HepG2 (cell line): ENCODE results near the gene MXRA8. TPM values are rescaled to one million over a fixed set of nuclear protein-coding genes. Genes with fewer than 3 reads are reported as not detected.
A peak's percentile ranks its signal among the peaks of the same experiment; 100 is the strongest.

Experiments used
- ASH2L ChIP-seq: fragments of 300-600, 200-600 bp; sonication (generic); IDR thresholded peaks from 2 replicates; pipeline ENCODE4 v1.7.0; 2017; ENCODE audit warnings: low read depth, mild to moderate bottlenecking, moderate library complexity, mixed read lengths, low read length; ENCODE audit not compliant: insufficient read length
- DRAP1 ChIP-seq: IDR thresholded peaks from 2 replicates; pipeline ENCODE4 v1.6.1; 2016; ENCODE audit warnings: missing genetic modification reagents, missing compliant biosample characterization
- ELF4 ChIP-seq: sonication (generic); formaldehyde crosslinking; IDR thresholded peaks from 2 replicates; pipeline ENCODE4 v1.5.0; 2020; ENCODE audit warnings: missing genetic modification reagents, mild to moderate bottlenecking, moderate library complexity, borderline replicate concordance
- GATAD2A ChIP-seq: IDR thresholded peaks from 2 replicates; pipeline ENCODE4 v1.6.1; 2016
- HOXA3 ChIP-seq: sonication (generic); formaldehyde crosslinking; IDR thresholded peaks from 2 replicates; pipeline ENCODE4 v1.5.0; 2020; ENCODE audit warnings: missing genetic modification reagents
- IKZF1 ChIP-seq: fragments of 450-650 bp; IDR thresholded peaks from 2 replicates; pipeline ENCODE4 v1.7.1; 2016
- REPIN1 ChIP-seq: sonication (generic); formaldehyde crosslinking; IDR thresholded peaks from 2 replicates; pipeline ENCODE4 v1.8.0; 2022; ENCODE audit warnings: missing genetic modification reagents, low read depth, mild to moderate bottlenecking, borderline replicate concordance
- SAP130 ChIP-seq: IDR thresholded peaks from 2 replicates; pipeline ENCODE4 v1.6.1; 2016; ENCODE audit warnings: low read depth
- TBX3 ChIP-seq: fragments of 450-650 bp; IDR thresholded peaks from 2 replicates; pipeline ENCODE4 v1.6.1; 2017; ENCODE audit warnings: antibody characterized with exemption, mild to moderate bottlenecking, inconsistent platforms, borderline replicate concordance
- ZFAT ChIP-seq: sonication (generic); formaldehyde crosslinking; conservative IDR thresholded peaks from 2 replicates; pipeline ENCODE4 v1.8.1; 2023; ENCODE audit warnings: missing genetic modification reagents, inconsistent platforms
- ZMYM3 ChIP-seq: sonication (generic); formaldehyde crosslinking; IDR thresholded peaks from 2 replicates; pipeline ENCODE4 v1.5.1; 2020; ENCODE audit warnings: mild to moderate bottlenecking, missing genetic modification reagents
- ZNF143 ChIP-seq: sonication (generic); formaldehyde crosslinking; IDR thresholded peaks from 2 replicates; pipeline ENCODE4 v1.4.0; 2020; ENCODE audit warnings: missing genetic modification reagents
- ZNF234 ChIP-seq: sonication (generic); formaldehyde crosslinking; conservative IDR thresholded peaks from 2 replicates; pipeline ENCODE4 v1.5.1; 2020; ENCODE audit warnings: mild to moderate bottlenecking, missing genetic modification reagents
- ZNF317 ChIP-seq: sonication (generic); formaldehyde crosslinking; IDR thresholded peaks from 2 replicates; pipeline ENCODE4 v1.5.0; 2020; ENCODE audit warnings: mild to moderate bottlenecking, missing genetic modification reagents
- ZNF33B ChIP-seq: sonication (generic); formaldehyde crosslinking; IDR thresholded peaks from 2 replicates; pipeline ENCODE4 v1.5.1; 2020; ENCODE audit warnings: mild to moderate bottlenecking, missing genetic modification reagents
- ZNF629 ChIP-seq: sonication (generic); formaldehyde crosslinking; conservative IDR thresholded peaks from 2 replicates; pipeline ENCODE4 v1.5.0; 2020; ENCODE audit warnings: missing genetic modification reagents
- ZSCAN22 ChIP-seq: sonication (generic); formaldehyde crosslinking; IDR thresholded peaks from 2 replicates; pipeline ENCODE4 v1.4.0; 2020; ENCODE audit warnings: mild to moderate bottlenecking, missing genetic modification reagents
- ZSCAN29 ChIP-seq: sonication (generic); formaldehyde crosslinking; conservative IDR thresholded peaks from 2 replicates; pipeline ENCODE4 v1.4.0; 2020; ENCODE audit warnings: mild to moderate bottlenecking, missing genetic modification reagents
- polyA plus RNA-seq, 8 experiments: library from polyadenylated mRNA; depleted of rRNA in 3 of 8; stranded (reverse) in 7 of 8; unstranded in 1 of 8; fragments of >200 nt; fragmentation: Illumina TruSeq in 4 of 8; extraction: Trizol in 4 of 8; gene quantifications; 2 replicates each; pipeline versions ENCODE4 v1.2.1 to v1.2.3, GENCODE V29; 2011 to 2016; ENCODE audit warnings: low read depth in 4 of 8, missing spikeins in 1 of 8, mixed read lengths in 1 of 8; ENCODE audit not compliant: insufficient read depth in 1 of 8
- total RNA-seq, 5 experiments: library from RNA; depleted of rRNA; stranded (reverse); fragments of >200 nt; fragmentation: Illumina TruSeq; extraction: Trizol; gene quantifications; 2 replicates each; pipeline ENCODE4 v1.2.3, GENCODE V29; 2016; ENCODE audit warnings: low read depth in 1 of 5
- TF ChIP-seq, protein P1 (sequence below): sonication (generic); formaldehyde crosslinking; IDR thresholded peaks from 2 replicates; pipeline ENCODE4 v1.4.0; 2020; ENCODE audit warnings: missing genetic modification reagents
- TF ChIP-seq, protein P2 (sequence below): sonication (generic); formaldehyde crosslinking; IDR thresholded peaks from 2 replicates; pipeline ENCODE4 v1.8.0; 2022; ENCODE audit warnings: missing genetic modification reagents, low read depth, mild to moderate bottlenecking, borderline replicate concordance
- TF ChIP-seq, protein P3 (sequence below): sonication (generic); formaldehyde crosslinking; IDR thresholded peaks from 2 replicates; pipeline ENCODE4 v1.4.0; 2020; ENCODE audit warnings: missing genetic modification reagents
- TF ChIP-seq, protein P4 (sequence below): conservative IDR thresholded peaks from 2 replicates; pipeline ENCODE4 v1.6.1; 2018; ENCODE audit warnings: missing genetic modification reagents

Gene MXRA8
- total and polyA plus RNA-seq, 2 of the 13 experiments (the other 11 are each of a cell fraction or from before 2014, with no cell fraction given): 19.8 to 44.8 TPM

DNA sequence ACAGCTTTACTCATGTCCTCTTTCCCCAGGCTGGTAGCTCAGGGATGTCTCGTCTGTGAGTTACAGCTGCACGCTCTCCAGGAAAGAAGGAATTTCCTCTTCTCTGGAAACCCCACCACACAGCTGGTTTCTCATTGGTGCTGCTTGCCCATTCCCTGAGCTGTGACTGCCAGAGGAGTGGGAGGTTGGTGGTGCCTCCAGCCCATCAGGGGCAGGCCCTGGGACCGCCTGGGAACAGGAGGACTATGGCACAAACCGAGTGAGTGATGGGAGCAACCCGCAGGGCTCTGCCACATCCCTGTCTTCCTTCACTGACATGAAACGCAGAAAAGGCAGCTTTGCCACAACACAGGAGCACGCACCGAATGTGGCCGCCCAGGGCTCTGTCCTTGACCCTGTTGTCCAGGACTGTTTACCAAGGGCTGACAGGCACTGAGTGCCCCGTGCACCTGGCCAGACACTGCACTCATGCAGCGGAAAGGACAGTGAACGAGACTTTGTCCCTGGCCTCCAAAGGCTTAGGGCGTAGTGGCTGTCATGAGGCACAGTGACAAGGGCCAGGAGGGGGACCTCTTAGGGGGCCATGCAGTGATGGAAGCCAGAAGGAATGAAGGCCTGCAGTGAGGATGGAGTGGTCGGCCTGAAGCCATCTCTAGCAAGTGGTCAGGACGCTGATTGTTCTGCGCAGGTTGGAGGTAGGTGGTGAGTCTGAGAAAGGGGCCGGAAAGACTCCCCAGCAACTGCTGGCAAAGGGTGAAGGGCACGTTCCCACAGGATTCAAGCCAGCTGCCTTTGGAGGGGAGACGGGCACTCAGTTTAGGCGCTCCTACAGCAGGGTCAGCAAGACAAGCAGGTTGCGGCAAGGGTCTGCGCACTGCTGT lies 42.5 kb upstream of the MXRA8 start (continued):
- peak; percentile 95 for TF ChIP-seq REPIN1 (CRISPR knock-in tag)
- TF ChIP-seq, protein P1, sequence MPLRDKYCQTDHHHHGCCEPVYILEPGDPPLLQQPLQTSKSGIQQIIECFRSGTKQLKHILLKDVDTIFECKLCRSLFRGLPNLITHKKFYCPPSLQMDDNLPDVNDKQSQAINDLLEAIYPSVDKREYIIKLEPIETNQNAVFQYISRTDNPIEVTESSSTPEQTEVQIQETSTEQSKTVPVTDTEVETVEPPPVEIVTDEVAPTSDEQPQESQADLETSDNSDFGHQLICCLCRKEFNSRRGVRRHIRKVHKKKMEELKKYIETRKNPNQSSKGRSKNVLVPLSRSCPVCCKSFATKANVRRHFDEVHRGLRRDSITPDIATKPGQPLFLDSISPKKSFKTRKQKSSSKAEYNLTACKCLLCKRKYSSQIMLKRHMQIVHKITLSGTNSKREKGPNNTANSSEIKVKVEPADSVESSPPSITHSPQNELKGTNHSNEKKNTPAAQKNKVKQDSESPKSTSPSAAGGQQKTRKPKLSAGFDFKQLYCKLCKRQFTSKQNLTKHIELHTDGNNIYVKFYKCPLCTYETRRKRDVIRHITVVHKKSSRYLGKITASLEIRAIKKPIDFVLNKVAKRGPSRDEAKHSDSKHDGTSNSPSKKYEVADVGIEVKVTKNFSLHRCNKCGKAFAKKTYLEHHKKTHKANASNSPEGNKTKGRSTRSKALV (CRISPR knock-in tag): 0 out of 2 replicates have a peak, but pooled peaks have one; percentile 60
- peak; percentile 96 for TF ChIP-seq GATAD2A
- no peak for TF ChIP-seq IKZF1
- TF ChIP-seq HOXA3 (CRISPR knock-in tag): peak; percentile 97
- TF ChIP-seq, protein P2, sequence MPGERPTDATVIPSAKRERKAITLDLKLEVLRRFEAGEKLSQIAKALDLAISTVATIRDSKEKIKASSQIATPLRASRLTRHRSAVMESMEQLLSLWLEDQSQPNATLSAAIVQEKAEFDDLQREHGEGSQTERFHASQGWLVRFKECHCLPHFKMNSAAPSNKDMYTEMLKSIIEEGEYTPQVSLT (CRISPR knock-in tag): no peak
- peak; percentile 64; the same call in 1 of the 2 replicates for TF ChIP-seq ZSCAN22 (CRISPR knock-in tag)
- no peak for TF ChIP-seq ELF4 (CRISPR knock-in tag)
- peak; percentile 75 for TF ChIP-seq ZNF143 (CRISPR knock-in tag)
- TF ChIP-seq ZNF317 (CRISPR knock-in tag): peak; percentile 24; the same call in 1 of the 2 replicates
- TF ChIP-seq ZFAT: no peak
- TF ChIP-seq, protein P3, sequence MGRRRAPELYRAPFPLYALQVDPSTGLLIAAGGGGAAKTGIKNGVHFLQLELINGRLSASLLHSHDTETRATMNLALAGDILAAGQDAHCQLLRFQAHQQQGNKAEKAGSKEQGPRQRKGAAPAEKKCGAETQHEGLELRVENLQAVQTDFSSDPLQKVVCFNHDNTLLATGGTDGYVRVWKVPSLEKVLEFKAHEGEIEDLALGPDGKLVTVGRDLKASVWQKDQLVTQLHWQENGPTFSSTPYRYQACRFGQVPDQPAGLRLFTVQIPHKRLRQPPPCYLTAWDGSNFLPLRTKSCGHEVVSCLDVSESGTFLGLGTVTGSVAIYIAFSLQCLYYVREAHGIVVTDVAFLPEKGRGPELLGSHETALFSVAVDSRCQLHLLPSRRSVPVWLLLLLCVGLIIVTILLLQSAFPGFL: no peak
- TF ChIP-seq SAP130 (CRISPR knock-in tag): peak; percentile 100
- peak; percentile 85 for TF ChIP-seq DRAP1 (CRISPR knock-in tag)
- TF ChIP-seq ZNF234 (CRISPR knock-in tag): no peak
- TF ChIP-seq ZSCAN29 (CRISPR knock-in tag): peak; percentile 73; the same call in 1 of the 2 replicates
- TF ChIP-seq ASH2L: peak; percentile 89
- peak; percentile 65 for TF ChIP-seq TBX3
- peak; percentile 71; the same call in 1 of the 2 replicates for TF ChIP-seq ZNF33B (CRISPR knock-in tag)
- TF ChIP-seq ZMYM3: peak; percentile 79; the same call in 1 of the 2 replicates
- TF ChIP-seq, protein P4, sequence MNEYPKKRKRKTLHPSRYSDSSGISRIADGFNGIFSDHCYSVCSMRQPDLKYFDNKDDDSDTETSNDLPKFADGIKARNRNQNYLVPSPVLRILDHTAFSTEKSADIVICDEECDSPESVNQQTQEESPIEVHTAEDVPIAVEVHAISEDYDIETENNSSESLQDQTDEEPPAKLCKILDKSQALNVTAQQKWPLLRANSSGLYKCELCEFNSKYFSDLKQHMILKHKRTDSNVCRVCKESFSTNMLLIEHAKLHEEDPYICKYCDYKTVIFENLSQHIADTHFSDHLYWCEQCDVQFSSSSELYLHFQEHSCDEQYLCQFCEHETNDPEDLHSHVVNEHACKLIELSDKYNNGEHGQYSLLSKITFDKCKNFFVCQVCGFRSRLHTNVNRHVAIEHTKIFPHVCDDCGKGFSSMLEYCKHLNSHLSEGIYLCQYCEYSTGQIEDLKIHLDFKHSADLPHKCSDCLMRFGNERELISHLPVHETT (CRISPR knock-in tag): peak; percentile 87
- peak; percentile 75 for TF ChIP-seq ZNF629 (CRISPR knock-in tag)
